Measurements from ENCODE around the gene VWA8.

GRCh38 chr13:41641961-41642360 lies 318.9 kb downstream of the VWA8 start:
- no peak for TF ChIP-seq CTCF (optimal IDR thresholded peaks at IDR 0.05 in 1 of 3, IDR thresholded peaks at IDR 0.05 in 1 of 3, conservative IDR thresholded peaks at IDR 0.05 in 1 of 3; ENCODE audit: extremely low read depth in 1 of 3, insufficient read depth in 2 of 3, low read length in 3 of 3)
- TF ChIP-seq EZH2 (IDR thresholded peaks at IDR 0.05; ENCODE audit: low read length): no peak
